Karpas-422 (cell line): Measurements from ENCODE around the gene TRIP6. TPM values are rescaled to one million over a fixed set of nuclear protein-coding genes. Genes with fewer than 3 reads are reported as not detected.

Source experiments
- DNase-seq: peaks from one replicate; pipeline ENCODE4 v3.0.0-alpha.2; 2015
- H2AFZ ChIP-seq: fragments of 200-600 bp; sonication (generic); 2 replicates; pipeline ENCODE4 v1.6.1; 2014; ENCODE audit warnings: antibody characterized with exemption, low read length, mixed read lengths
- H3K27ac ChIP-seq: fragments of 200-600 bp; sonication (generic); 2 replicates; pipeline ENCODE4 v1.5.1; 2014; ENCODE audit warnings: mild to moderate bottlenecking, low read length, moderate library complexity
- H3K27me3 ChIP-seq: fragments of 200-600 bp; sonication (generic); 2 replicates; pipeline ENCODE4 v1.6.1; 2014; ENCODE audit warnings: low read length, mixed read lengths
- H3K36me3 ChIP-seq: fragments of 200-600 bp; sonication (generic); 2 replicates; pipeline ENCODE4 v1.6.1; 2014; ENCODE audit warnings: low read length, mixed read lengths; ENCODE audit not compliant: insufficient read depth
- H3K4me1 ChIP-seq: fragments of 200-600 bp; sonication (generic); 2 replicates; pipeline ENCODE4 v1.6.1; 2014; ENCODE audit warnings: mild to moderate bottlenecking, low read length, mixed read lengths
- H3K4me2 ChIP-seq: fragments of 200-600 bp; sonication (generic); 2 replicates; pipeline ENCODE4 v1.6.1; 2014; ENCODE audit warnings: low read length, low read depth, mild to moderate bottlenecking; ENCODE audit not compliant: poor library complexity, severe bottlenecking
- H3K4me3 ChIP-seq: fragments of 200-600 bp; sonication (generic); 2 replicates; pipeline ENCODE4 v1.5.1; 2014; ENCODE audit warnings: mild to moderate bottlenecking, antibody characterized with exemption, low read length, mixed read lengths
- H3K79me2 ChIP-seq: fragments of 200-600 bp; sonication (generic); 2 replicates; pipeline ENCODE4 v1.6.1; 2014; ENCODE audit warnings: mild to moderate bottlenecking, low read length, mixed read lengths
- H3K9ac ChIP-seq: fragments of 200-600 bp; sonication (generic); 2 replicates; pipeline ENCODE4 v1.6.0; 2014; ENCODE audit warnings: low read length
- H3K9me2 ChIP-seq: fragments of 200-600 bp; sonication (generic), shearing (Covaris generic); replicated peaks from 2 replicates; pipeline ENCODE4 v1.6.0; 2014; ENCODE audit warnings: mild to moderate bottlenecking, low read length, moderate library complexity; ENCODE audit not compliant: insufficient read depth
- H3K9me3 ChIP-seq: fragments of 300-700, 200-600 bp; sonication (generic); 2 replicates; pipeline ENCODE4 v1.6.1; 2014; ENCODE audit warnings: low read length, mixed read lengths
- H4K20me1 ChIP-seq: fragments of 200-600 bp; sonication (generic); 2 replicates; pipeline ENCODE4 v1.6.1; 2014; ENCODE audit warnings: mild to moderate bottlenecking, antibody characterized with exemption, low read length, low read depth; ENCODE audit not compliant: insufficient read depth
- total RNA-seq: library from RNA; depleted of rRNA; stranded (reverse); fragments of >200 nt; shearing (Covaris generic); gene quantifications from 2 replicates; pipeline ENCODE4 v1.2.3, GENCODE V29; 2014; ENCODE audit warnings: low replicate concordance

The TRIP6 gene
- total RNA-seq, 1 experiment from 2014 or later = 19.5 TPM

- DNase-seq = no peak
- H3K27ac ChIP-seq = no peak overlapping the region
- peak overlapping the region; percentile 78 for H3K4me3 ChIP-seq
- no peaks in the 10 kb centered on the region for H3K27me3 ChIP-seq
- H3K79me2 ChIP-seq = peaks cover 48% of the 10 kb centered on the region
- H3K4me1 ChIP-seq = peaks cover 28% of the 10 kb centered on the region
- peaks cover 32% of the 10 kb centered on the region; the same call in 1 of the 2 replicates for H4K20me1 ChIP-seq
- no peak overlapping the region for H2AFZ ChIP-seq
- H3K36me3 ChIP-seq = peaks cover 28% of the 10 kb centered on the region
- H3K4me2 ChIP-seq = peak overlapping the region; percentile 76
- H3K9me3 ChIP-seq = no peaks in the 10 kb centered on the region
- H3K9me2 ChIP-seq = no peaks in the 10 kb centered on the region
- H3K9ac ChIP-seq = peak overlapping the region; percentile 91
These were observed 6.6 kb downstream of the TRIP6 start for GRCh38 chr7:100873599-100874299.

- H4K20me1 ChIP-seq = peaks cover 37% of the 10 kb centered on the region; the same call in 1 of the 2 replicates
- H3K9me2 ChIP-seq = no peaks in the 10 kb centered on the region
- no peaks in the 10 kb centered on the region for H3K9me3 ChIP-seq
- H2AFZ ChIP-seq = no peak overlapping the region; the same call in 1 of the 2 replicates
- H3K4me1 ChIP-seq = peaks cover 28% of the 10 kb centered on the region
- H3K79me2 ChIP-seq = peaks cover 50% of the 10 kb centered on the region
- no peak for DNase-seq
- H3K4me3 ChIP-seq = peak overlapping the region; percentile 78
- peak overlapping the region; percentile 68 for H3K27ac ChIP-seq
- peaks cover 32% of the 10 kb centered on the region for H3K36me3 ChIP-seq
- H3K27me3 ChIP-seq = no peaks in the 10 kb centered on the region
- peak overlapping the region; percentile 91 for H3K9ac ChIP-seq
- H3K4me2 ChIP-seq = peak overlapping the region; percentile 76
These were observed 7.1 kb downstream of the TRIP6 start for GRCh38 chr7:100874300-100874576.

- Histone ChIP-seq H3K4me2 (peak within 1 kb of the TSS; percentile 76), H3K9me3 (no peaks in the 10 kb centered on the region), H3K9ac (peak within 1 kb of the TSS; percentile 91), H3K79me2 (peaks cover 55% of the 10 kb centered on the region), H3K27ac (peak within 1 kb of the TSS; percentile 72), H3K36me3 (peaks cover 37% of the 10 kb centered on the region), H3K9me2 (no peaks in the 10 kb centered on the region), H4K20me1 (peaks cover 42% of the 10 kb centered on the region), H2AFZ (no peak within 1 kb of the TSS; the same call in 1 of the 2 replicates), H3K27me3 (no peaks in the 10 kb centered on the region), H3K4me1 (peaks cover 28% of the 10 kb centered on the region), H3K4me3 (peak within 1 kb of the TSS; percentile 78)
- DNase-seq = peak; percentile 100
These were observed 7.6 kb downstream of the TRIP6 start, which contains the start of gene SRRT for GRCh38 chr7:100874577-100875355. Gene SRRT, plus strand, starts transcription at chr7:100875103. Its CDS starts 488 bp downstream, at chr7:100875591.

GRCh38 chr7:100875356-100875751 is 8.2 kb downstream of the TRIP6 start:
- DNase-seq = peak; percentile 79
- peaks cover 40% of the 10 kb centered on the region for H3K36me3 ChIP-seq
- H3K79me2 ChIP-seq = peaks cover 59% of the 10 kb centered on the region
- H4K20me1 ChIP-seq = peaks cover 46% of the 10 kb centered on the region
- H3K4me3 ChIP-seq = peak overlapping the region; percentile 78
- H3K4me1 ChIP-seq = peaks cover 28% of the 10 kb centered on the region
- H3K9me3 ChIP-seq = no peaks in the 10 kb centered on the region
- H3K4me2 ChIP-seq = peak overlapping the region; percentile 76
- no peaks in the 10 kb centered on the region for H3K9me2 ChIP-seq
- peak overlapping the region; percentile 91 for H3K9ac ChIP-seq
- peak overlapping the region; percentile 72 for H3K27ac ChIP-seq
- H3K27me3 ChIP-seq = no peaks in the 10 kb centered on the region
- H2AFZ ChIP-seq = no peak overlapping the region

GRCh38 chr7:100878013-100878412 is 10.8 kb downstream of the TRIP6 start:
- H4K20me1 ChIP-seq = peaks cover 59% of the 10 kb centered on the region
- peaks cover 72% of the 10 kb centered on the region for H3K79me2 ChIP-seq
- H3K27me3 ChIP-seq = no peaks in the 10 kb centered on the region
- no peak overlapping the region for H3K4me3 ChIP-seq
- no peak overlapping the region for H2AFZ ChIP-seq
- DNase-seq = no peak
- H3K27ac ChIP-seq = no peak overlapping the region
- no peaks in the 10 kb centered on the region for H3K9me3 ChIP-seq
- peaks cover 48% of the 10 kb centered on the region for H3K36me3 ChIP-seq
- H3K4me1 ChIP-seq = peaks cover 28% of the 10 kb centered on the region
- H3K9me2 ChIP-seq = no peaks in the 10 kb centered on the region
- H3K4me2 ChIP-seq = peak overlapping the region; percentile 76
- H3K9ac ChIP-seq = no peak overlapping the region

- no peak overlapping the region for H3K9ac ChIP-seq
- H3K9me2 ChIP-seq = no peaks in the 10 kb centered on the region
- H3K27ac ChIP-seq = no peak overlapping the region
- H3K36me3 ChIP-seq = peaks cover 47% of the 10 kb centered on the region
- no peaks in the 10 kb centered on the region for H3K27me3 ChIP-seq
- H3K4me2 ChIP-seq = no peak overlapping the region
- H3K79me2 ChIP-seq = peaks cover 72% of the 10 kb centered on the region
- H3K9me3 ChIP-seq = no peaks in the 10 kb centered on the region
- H2AFZ ChIP-seq = no peak overlapping the region
- H4K20me1 ChIP-seq = peaks cover 65% of the 10 kb centered on the region
- no peak for DNase-seq
- H3K4me3 ChIP-seq = no peak overlapping the region
- peaks cover 28% of the 10 kb centered on the region for H3K4me1 ChIP-seq
These were observed 11.5 kb downstream of the TRIP6 start for GRCh38 chr7:100878685-100879084.

- Histone ChIP-seq H3K9ac (no peak overlapping the region), H3K27ac (no peak overlapping the region)
These were observed 12.6 kb downstream of the TRIP6 start for GRCh38 chr7:100879685-100880261.

GRCh38 chr7:100880645-100881044 is 13.5 kb downstream of the TRIP6 start:
- no peaks in the 10 kb centered on the region for H3K9me2 ChIP-seq
- DNase-seq = no peak
- H4K20me1 ChIP-seq = peaks cover 60% of the 10 kb centered on the region
- H3K79me2 ChIP-seq = peaks cover 58% of the 10 kb centered on the region
- no peak overlapping the region for H3K27ac ChIP-seq
- H2AFZ ChIP-seq = no peak overlapping the region
- H3K4me1 ChIP-seq = peaks cover 19% of the 10 kb centered on the region
- no peaks in the 10 kb centered on the region for H3K27me3 ChIP-seq
- H3K36me3 ChIP-seq = peaks cover 40% of the 10 kb centered on the region
- no peak overlapping the region for H3K9ac ChIP-seq
- no peak overlapping the region for H3K4me3 ChIP-seq
- H3K4me2 ChIP-seq = no peak overlapping the region
- H3K9me3 ChIP-seq = no peaks in the 10 kb centered on the region

More at GRCh38 chr7:100879685-100880261, 12.6 kb downstream of the TRIP6 start:
- H3K27me3 ChIP-seq = no peaks in the 10 kb centered on the region
- H3K36me3 ChIP-seq = peaks cover 40% of the 10 kb centered on the region
- H2AFZ ChIP-seq = no peak overlapping the region
- no peak overlapping the region for H3K4me3 ChIP-seq
- no peak for DNase-seq
- H3K4me1 ChIP-seq = peaks cover 18% of the 10 kb centered on the region
- H4K20me1 ChIP-seq = peaks cover 65% of the 10 kb centered on the region
- H3K9me3 ChIP-seq = no peaks in the 10 kb centered on the region
- H3K9me2 ChIP-seq = no peaks in the 10 kb centered on the region
- H3K4me2 ChIP-seq = no peak overlapping the region
- H3K79me2 ChIP-seq = peaks cover 65% of the 10 kb centered on the region
